Keratinocyte (primary cell): Measurements from ENCODE around the gene DEDD2.

ENCODE experiments used
- EZH2 ChIP-seq: IDR thresholded peaks from one replicate; pipeline ENCODE4 v1.6.1; 2012; ENCODE audit warnings: inconsistent platforms, mild to moderate bottlenecking, low read length, moderate library complexity
- TF ChIP-seq, protein P1 (sequence below), 3 experiments: IDR thresholded peaks in 1 of 3; conservative IDR thresholded peaks in 1 of 3; optimal IDR thresholded peaks in 1 of 3; 2 replicates in 2 of 3; 3 replicates in 1 of 3; pipeline versions ENCODE3 to v1.5.1; 2011; ENCODE audit warnings: low read length in 3 of 3, mild to moderate bottlenecking in 3 of 3, moderate library complexity in 2 of 3, control low read depth in 1 of 3, inconsistent platforms in 1 of 3; ENCODE audit not compliant: insufficient read depth in 2 of 3; ENCODE audit errors: extremely low read depth in 1 of 3

DNA sequence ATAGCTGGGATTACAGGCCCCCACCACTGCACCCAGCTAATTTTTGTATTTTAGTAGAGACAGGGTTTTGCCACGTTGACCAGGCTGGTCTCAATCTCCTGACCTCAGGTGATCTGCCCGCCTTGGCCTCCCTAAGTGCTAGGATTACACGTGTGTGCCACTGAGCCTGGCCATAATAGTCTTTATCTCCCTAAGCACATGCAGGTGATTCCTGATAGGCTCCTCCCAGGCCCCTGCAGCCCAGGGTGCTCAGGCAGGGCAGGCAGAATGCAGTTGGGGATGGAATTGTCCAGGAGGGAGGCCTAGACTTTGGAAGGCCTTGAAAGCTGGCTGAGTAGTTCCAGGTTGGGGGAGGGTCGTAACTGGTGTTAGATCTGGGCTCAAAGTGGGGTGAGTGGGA is 11.2 kb upstream of the DEDD2 start:
- TF ChIP-seq, protein P1, sequence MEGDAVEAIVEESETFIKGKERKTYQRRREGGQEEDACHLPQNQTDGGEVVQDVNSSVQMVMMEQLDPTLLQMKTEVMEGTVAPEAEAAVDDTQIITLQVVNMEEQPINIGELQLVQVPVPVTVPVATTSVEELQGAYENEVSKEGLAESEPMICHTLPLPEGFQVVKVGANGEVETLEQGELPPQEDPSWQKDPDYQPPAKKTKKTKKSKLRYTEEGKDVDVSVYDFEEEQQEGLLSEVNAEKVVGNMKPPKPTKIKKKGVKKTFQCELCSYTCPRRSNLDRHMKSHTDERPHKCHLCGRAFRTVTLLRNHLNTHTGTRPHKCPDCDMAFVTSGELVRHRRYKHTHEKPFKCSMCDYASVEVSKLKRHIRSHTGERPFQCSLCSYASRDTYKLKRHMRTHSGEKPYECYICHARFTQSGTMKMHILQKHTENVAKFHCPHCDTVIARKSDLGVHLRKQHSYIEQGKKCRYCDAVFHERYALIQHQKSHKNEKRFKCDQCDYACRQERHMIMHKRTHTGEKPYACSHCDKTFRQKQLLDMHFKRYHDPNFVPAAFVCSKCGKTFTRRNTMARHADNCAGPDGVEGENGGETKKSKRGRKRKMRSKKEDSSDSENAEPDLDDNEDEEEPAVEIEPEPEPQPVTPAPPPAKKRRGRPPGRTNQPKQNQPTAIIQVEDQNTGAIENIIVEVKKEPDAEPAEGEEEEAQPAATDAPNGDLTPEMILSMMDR (optimal IDR thresholded peaks at IDR 0.05 in 1 of 3, IDR thresholded peaks at IDR 0.05 in 1 of 3, conservative IDR thresholded peaks at IDR 0.05 in 1 of 3; ENCODE audit: extremely low read depth in 1 of 3, insufficient read depth in 2 of 3, low read length in 3 of 3), result no peak
- TF ChIP-seq EZH2, result no peak
